Occipital lobe (tissue), 2 donors: Measurements from ENCODE around the gene RBKS. TPM values are rescaled to one million over a fixed set of nuclear protein-coding genes. Genes with fewer than 3 reads are reported as not detected.
A peak's percentile ranks its signal among the peaks of the same experiment; 100 is the strongest.

Experiments used
- DNase-seq: peaks from one replicate; lab custom pipeline; 2025; lab: John Stamatoyannopoulos, UW
- total RNA-seq: library from RNA; depleted of rRNA; stranded (reverse); fragments of >200 nt; gene quantifications from one replicate; pipeline ENCODE4 v1.2.3, GENCODE V29; 2014

Gene RBKS
- total RNA-seq, 1 donor from 2014 or later, result 1.2 TPM

DNA sequence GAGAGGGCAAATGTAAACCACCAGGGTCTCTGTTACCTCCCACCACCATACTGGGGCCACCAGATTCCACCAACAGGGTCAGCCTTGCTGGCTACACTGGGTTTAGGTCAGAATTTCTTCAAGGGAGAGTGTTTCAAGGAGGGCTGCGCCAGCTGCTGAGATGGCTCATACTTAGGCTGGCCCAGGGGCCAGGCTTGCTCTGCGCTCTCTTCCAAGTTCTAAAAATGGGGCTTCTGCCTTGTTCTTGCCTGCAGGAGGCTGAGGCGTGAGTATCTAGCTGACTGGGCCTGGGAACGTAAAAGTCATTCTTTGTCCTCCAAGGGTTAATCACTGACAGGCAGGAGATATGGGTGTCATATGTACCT is 90.6 kb downstream of the RBKS start:
- DNase-seq, result no peak

DNA sequence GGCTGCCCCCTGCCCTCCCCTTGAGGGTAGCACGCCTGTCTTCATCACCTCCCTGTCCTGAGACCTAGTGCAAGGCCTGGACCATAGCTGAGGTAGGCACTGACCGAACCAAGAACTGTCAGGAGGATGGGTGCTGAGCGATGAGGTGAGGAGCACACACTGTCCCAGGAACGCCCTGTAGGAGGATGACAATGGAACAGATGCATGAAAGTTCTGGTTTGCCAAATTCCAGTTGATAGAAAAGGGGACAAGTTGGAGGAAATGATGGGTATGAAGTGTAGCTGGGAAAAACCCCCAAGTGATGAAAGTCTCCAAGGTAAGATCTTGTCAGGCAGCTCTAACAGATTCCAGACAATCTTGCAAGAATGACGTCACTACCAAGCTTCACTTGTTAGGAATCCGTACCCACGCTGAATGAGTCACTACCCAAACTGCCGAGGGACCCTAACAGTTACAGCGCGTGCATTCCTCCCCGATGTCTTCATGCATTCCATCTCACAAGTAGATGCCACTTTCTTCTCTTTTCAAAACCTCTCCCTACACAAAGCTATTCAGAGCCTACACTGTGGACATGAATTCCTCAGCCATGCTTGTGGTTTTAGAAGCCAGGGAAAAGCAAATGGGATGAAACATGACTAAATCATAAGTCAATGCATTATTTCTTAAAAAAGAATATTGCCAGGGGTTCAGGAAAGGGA is 91.1 kb downstream of the RBKS start:
- peak; percentile 45 for DNase-seq

DNA sequence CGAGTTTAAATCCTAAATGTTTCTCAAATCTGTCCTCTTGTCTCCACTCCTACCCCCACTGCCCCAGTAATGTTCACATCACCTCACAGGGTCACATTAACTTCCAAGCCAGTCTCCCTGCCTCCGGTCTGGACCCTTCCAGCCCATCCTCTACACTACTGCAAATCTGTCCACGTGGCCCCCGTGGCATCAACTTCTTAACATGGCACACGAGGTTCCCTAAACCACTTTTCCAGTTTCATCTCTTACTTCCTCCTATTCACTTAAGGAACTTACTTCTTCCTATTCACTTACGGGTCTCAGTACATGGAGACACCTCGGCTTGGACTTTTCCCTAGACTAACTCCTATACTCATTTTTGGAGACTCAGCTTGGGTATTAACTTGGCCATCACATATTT is 91.7 kb downstream of the RBKS start:
- DNase-seq, result no peak

DNA sequence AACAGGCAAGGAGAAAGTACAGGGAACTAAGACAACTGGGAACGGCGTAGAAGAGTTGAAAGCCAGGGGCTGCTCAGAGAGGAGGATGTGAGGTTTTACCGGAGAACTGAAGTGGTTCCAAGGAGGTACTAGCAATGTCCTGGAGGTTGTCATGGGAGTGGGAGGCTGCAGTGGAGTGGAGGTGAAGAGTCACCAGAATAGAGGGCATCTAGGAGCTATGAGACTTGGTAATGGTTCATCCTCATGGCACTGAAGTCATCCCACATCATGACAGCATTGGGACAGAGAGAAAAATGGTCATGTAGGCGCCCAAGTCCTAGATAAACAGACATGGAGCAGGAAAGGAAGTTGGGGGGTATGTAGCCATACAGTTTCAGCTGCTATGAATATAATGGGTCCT is 92.3 kb downstream of the RBKS start:
- DNase-seq, result no peak

DNA sequence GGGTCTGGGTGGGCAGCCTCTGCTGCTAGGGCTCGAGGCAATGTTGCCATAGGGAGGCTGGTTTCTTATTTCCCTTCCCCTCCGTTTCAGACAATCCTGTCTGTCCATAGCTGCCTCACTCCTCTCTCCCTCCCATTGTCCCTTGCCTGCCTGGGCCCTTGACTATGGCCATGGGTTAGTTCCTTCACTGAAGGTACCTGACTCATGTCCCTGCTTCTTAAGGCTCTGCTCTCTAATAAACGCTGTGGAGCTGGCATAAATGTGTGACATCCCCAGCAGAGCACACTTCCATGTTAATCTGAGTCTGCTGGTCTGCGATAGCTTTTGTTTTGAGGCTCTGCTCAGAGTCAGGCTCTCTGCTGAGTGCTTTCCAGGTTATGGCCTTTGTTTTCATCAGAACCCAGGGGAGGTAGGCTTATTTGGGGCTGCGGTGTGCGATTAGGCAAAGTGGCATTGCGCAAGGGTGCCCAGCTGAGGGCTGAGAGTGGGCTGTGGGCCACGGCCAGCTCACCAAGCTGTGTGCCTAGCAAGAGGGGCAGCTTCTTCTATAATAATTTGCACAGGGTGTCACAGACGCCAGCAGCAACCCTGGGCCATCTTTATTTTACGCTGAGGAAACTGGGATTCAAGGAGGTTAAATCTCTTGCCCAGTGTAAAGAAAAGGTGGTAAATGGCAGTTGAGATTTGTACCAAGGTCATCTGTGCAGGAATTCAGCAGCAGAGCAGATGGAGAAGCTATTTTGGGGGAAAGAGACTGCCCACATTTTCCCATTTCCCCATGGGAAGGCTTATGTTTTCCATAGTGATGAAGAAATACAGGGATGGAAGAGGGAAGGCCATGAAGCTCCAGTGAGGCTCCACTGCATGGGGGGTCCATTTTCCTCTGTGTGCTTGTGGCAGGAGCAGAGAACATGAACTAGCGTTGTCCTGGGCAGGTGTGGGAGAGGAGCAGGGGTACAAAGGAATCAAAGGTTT is 93.1 kb downstream of the RBKS start:
- no peak for DNase-seq

DNA sequence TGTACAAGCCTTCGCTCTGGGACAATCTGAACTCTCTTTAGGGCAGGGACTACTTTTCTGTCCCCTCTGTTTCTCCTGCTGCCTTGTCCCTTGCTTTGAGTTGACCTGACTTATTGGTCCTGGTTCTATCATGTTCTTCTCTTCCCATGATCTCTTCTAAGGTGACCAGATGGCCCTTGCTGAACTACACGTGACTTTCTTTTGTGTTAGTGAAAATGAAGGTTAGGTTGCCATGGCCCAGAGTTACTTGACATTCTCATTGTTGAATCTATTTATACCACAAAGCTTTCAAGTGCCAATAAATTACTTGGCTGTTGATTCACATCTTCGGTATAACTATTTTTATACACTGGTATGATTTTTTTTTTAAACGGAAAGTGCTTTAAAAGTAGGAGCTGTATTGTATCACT is 94.3 kb downstream of the RBKS start:
- DNase-seq, result no peak

DNA sequence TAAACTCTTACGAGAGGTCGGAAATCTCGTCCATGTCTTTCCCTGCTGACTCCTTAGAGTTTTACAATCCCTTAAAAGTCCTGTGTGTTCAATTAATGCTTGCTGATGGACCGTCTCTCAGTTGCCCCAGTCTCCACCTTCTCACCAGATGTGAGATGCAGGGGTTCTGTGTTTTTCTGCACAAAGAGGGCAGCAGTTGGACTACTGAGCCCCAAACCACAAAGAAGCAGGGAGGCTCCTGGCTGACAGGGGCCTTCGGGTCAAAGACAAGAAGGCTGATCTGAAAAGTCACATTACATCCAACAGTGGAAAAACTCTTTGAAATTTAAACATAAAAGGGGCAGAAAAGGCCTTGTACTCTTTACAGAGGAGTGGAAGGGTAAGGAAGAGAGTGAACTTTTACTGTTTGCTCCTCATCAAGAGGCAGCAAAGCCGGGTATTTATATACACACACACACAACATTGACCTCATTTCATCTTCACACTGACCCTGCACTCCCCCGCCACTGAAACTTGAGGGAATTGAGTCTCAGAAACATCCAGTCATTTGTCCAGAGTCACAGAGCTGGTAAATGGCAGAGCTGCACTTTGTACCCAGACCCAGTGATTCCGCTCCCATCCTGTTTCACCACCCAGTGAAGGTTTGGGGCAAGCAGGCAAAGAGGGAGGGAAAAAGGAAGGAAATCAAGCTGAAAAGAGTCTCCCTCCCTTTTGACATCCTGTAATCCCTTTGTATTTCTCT is 94.9 kb downstream of the RBKS start:
- no peak for DNase-seq

DNA sequence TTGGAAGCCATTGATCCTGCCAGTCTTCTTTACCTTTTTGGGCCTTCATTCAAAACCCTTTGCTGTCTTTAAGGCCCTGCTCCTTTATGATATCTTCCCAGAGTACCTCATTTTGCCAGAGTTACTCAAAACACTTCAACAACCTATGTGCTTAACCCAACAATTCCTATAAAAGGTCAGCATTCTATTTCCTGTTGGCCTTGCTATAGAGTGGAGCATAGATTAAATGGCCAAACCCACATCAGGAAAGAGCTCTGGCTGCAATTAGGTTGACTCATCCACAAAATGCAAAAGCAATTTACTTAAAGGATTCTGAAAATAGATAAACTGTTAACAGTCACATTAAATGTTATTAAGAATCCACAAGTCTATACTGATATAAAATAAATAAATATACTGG is 97.4 kb downstream of the RBKS start:
- DNase-seq, result no peak

DNA sequence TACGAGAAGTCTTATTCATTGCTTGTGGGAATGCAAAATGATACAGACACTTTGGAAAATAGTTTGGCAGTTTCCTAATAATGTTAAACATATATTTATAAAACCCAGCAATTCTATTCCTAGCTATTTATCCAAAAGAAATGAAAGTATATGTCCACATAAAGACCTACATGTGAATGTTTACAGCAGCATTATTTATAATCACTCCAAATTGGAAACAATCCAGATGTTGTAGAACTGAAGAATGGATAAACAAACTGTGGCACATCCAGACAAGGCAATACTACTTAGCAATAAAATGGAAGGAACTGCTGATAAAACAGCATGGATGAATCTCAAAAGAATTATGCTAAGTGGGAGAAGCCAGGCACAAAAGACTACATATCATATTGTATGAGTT is 99.4 kb downstream of the RBKS start:
- DNase-seq, result no peak

DNA sequence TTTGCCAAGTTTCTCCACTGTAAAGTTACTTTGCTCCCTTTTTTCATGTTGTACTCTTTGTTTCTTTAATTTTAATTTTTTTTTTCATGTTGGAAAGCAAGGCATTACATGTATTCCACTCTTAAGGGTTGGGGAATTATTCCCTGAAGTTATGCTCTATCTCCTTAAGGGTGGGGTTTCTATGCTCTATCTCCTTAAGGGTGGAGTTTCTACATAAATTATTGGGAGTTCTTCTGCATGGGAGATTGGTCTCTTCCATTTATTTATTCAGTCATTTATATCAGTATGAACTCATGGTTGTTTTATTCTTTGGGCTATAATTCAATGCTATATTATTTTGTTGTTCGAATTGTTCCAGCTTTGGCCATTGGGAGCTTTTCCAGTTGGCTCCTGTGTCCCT is 107.5 kb downstream of the RBKS start:
- no peak for DNase-seq

DNA sequence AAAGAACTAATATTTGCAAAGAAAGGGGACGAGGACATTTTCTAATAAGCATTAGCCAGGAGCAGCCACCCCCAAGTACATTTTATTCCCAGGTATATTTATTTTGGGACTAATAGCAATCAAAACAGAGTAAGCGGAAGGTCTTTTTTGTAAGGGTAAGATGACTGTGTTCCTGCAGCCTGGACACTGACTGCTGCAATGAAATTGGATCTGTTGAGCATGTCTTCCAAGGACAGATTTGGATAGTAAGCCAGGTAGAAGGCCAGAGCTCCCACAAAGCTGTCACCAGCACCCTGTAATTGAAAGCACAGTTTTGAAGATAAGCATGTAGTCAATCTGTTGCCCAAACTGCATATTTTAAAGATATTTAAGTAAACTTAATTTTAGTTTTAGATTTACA is 108.7 kb downstream of the RBKS start:
- DNase-seq, result no peak

DNA sequence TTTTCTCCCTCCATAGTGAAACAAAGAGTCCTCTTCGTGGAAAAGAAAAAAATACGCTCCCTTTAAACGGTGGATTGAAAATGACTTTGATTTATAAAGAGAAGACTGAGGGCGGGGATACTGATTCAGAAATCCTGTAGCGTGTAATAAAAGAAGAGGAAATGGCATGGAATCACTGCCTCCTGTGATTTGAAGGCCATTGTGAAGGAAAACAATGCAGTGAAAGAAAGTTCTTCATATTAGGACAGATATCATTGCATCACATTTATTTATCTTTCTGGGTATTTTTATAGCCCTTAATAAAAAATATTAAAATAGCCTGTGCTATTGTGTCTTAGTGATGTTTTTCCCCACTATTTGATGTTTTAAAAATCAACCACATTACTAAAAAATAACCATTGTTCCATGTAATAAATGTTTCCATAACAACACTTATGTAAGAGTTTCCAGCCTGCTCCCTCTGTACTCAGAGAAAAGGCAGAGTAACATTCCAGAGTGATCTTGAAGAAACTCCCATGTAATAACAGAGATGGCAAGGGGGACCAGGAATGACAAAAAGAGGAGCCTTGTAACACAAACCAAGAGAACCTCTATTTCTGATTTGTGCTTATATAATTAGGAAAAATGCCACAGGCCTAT is 110.7 kb downstream of the RBKS start:
- DNase-seq, result no peak

DNA sequence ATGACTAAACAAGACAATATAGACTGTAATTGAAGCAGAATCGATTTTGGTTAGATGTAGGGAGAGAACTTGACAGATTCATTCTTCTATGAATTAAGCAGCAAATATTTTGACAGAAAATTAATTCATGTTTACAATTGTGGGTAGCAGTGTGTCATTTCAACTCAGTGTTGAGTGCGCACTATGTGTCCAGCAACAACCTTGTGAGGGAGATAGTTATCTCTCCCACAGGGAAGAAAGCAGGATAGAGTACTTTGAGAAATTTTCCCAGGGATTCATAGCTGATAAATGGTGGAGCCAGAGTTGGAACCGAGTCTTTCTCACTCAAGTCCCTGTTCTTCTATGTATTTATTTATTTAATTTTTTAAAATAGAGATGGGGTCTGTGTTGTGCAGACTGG is 113.5 kb downstream of the RBKS start:
- DNase-seq, result no peak

DNA sequence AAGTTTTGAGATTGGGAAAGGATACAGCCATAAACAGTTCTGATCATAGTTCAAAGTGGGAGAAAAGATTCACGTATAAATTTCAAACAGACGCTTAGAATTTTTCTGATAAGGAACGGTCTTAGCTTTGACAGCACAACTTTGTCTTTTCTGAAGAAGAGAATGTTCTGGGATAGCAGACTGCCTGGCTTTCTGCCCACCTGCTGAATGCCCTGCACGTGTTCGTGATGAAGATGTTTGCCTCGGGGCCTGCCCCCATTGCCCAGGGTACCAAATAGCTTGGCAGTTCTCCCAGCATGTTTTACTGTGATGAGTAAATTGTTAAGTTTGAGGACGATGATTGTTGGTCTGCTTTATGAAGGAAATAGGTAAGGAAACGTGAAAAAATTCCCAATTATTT is 114.1 kb downstream of the RBKS start:
- no peak for DNase-seq

DNA sequence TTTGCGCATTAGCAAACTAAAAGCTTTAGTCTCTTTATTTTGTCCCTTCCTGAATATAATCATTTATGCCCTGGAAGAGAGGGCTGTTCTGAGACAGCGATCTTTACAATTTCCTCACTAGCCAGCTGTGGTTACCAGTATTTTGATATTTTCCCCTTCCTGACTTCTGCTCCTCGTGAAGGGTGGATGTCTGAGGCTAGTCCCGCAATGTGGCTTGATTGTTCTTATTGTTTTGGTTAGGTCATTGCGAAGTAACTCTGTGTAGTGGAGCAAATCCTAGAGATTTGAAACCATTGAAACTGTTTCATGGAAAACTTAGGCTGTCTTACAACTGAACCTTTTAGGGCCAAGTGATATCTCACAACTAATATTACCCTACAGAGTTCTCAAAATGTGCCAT is 116.2 kb downstream of the RBKS start:
- no peak for DNase-seq

DNA sequence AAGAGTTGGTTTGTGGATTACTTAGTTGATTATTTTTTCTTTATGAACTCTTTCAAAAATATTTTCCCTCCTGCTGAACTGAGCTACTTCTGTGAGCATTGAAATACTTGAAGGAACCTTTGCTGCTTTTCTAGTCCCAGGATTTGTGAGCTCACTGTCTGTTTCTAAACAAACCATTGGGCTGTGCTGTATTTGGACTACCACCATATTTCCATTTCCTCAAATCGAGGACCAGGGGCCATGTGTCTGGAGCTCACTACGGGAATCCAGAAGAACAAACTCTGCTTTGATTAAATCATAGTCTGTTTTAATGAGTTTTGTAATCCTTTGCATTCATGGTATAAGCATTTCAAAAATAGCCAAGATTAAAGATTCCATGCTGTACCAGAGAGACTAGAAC is 117.4 kb downstream of the RBKS start:
- DNase-seq, result no peak

DNA sequence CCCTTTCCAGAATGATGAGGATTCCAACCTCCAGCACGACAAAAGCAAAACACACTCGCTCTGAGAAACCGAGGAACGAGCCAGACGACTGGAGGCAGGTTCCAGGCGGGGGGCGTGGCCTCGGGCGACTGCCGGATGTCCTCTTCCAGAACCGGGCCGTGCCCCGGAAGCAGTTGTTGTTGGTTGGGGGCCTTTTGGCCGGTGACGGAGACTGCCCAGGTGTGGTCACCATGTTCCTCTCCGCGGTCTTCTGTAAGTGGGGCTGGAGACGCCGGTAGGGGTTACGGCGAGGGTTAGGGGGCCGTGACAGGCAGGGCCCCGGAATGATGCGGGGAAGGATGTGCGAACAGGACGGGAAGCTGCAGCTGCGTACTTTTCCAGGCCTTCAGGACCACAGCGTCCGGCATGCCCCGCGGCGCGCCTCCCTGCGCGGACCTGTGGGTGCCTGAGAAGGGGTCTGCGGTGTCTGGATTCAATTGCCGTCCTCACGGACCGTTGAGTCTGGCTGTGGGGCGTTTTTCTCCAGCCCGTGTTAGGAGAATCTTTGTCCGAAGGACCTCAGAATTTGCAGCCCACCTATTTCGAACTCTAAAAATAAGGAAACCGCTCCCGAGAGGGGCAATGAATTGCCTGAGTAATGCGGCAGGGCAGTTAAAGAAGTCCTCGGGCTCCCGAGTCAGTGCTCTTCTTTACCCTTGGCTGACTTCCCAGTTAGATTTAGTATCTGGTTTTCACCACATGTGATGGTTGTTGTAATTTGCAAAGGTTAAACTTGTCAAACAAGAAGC is 118.4 kb downstream of the RBKS start, which contains the start of gene MRPL33:
MRPL33 (plus strand) TSS at position 172 of the 788 bp plus-strand sequence; CDS start at position 231, 59 bp downstream.
- DNase-seq, result peak; percentile 89

DNA sequence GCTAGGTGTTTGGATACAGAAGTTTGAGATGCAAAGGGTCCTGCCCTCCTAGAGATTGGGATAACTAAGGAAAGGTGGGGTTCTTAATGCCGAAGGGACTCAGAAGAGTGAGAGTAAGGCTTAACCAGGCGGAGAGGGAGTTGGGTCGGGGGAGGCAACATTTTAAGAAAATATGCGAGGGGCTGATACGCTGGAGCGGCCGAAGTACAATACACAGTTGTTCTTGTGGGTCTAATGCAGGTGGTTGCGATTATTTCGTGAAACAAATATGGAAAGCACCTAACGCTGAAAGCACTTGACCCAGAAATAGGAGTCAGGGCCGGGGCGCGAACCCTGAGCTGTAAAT is 119.0 kb downstream of the RBKS start:
- no peak for DNase-seq

DNA sequence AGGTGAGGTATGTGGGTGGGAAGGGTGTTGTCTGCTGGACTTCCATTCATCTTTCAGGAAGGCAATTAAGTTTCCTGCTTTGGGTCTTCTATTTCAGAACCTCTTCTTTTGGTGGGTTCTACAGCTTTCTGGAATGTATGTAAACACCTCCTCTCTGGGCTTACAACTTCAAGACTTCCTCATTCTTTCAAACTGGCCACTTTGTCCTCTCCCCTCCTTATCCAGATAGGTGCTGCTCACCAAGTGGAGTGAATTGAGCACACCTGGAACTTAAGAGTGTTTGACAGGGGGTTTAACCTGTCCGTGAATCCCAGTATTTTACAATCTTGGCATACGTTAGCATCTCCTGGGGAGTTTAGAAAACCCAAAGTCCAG is 123.9 kb downstream of the RBKS start:
- DNase-seq, result no peak

DNA sequence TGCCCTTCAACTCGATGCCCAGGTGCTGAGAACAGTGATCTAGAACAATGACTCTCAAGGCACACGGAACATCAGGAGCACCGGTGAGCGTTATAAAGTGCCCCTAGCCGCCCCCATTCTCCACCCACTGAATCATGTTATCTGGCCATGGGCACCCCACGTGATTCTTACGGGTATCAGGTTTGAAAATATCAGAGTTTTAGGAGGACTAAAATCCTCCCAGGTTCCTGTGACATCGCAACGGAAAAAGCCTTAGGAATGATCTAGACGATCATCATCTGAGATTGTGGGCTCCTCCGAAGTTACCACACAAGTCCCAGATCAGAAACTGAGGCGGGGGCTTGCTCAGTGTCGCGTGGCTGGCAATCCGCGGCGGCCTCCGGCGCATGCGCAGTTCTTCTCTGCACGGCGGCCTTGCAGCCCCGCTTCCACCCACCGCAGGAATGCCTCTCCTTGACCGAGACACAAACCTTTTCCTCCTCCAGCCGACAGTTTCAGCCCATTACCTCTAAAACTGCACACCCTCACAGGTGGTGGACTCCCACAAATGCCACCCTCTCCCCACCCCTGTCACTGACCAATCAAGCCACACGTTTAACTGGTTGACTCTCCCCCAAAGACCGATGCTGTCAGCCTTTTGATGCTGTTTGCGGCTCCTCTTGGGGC is 124.4 kb downstream of the RBKS start:
- DNase-seq, result no peak
